HCT116 (cell line): ENCODE measurements around the gene COG5. TPM values are rescaled to one million over a fixed set of nuclear protein-coding genes. Genes with fewer than 3 reads are reported as not detected.

Experiments
- ATAC-seq: fragments of 200-7000 bp; cut with Tn5 transposase; 2 replicates; pipeline ENCODE4 v1.9.1; 2020; ENCODE audit warnings: mild to moderate bottlenecking, moderate library complexity
- BruUV-seq: library from RNA; stranded (reverse); fragments of 400-500 nt; replicated peaks from 2 replicates; lab custom pipeline; 2021; lab: Mats Ljungman, UMichigan
- CTCF ChIA-PET: fragments of 300-600 bp; sonication (Branson Sonifier 250); formaldehyde crosslinking; loops from one replicate; lab custom pipeline; 2021; ENCODE audit warnings: antibody characterized with exemption; lab: Charles Lee
- POLR2A ChIA-PET: fragments of 300-600, 350-600 bp; sonication (Branson Sonifier 250); formaldehyde crosslinking; loops from one replicate; lab custom pipeline; 2021; ENCODE audit warnings: antibody characterized with exemption; lab: Charles Lee
- RAD21 ChIA-PET, 2 experiments: fragments of 300-600 bp; sonication (Branson Sonifier 250); formaldehyde crosslinking; loops; one replicate each; lab custom pipeline; 2023; ENCODE audit warnings: low total read pairs in 2 of 2; ENCODE audit not compliant: uncharacterized antibody in 2 of 2, unreplicated experiment in 2 of 2, low non-redundant PET in 1 of 2; lab: Charles Lee
- DNase-seq: peaks from one replicate; pipeline ENCODE4 v3.0.0-alpha.2; 2010; ENCODE audit warnings: low read depth, low spot score
- H2AFZ ChIP-seq: fragments of 200-600 bp; shearing (Covaris generic), sonication (generic); 2 replicates; pipeline ENCODE4 v1.6.1; 2017; ENCODE audit warnings: low read depth, mixed run types, mixed read lengths, antibody characterized with exemption, low read length; ENCODE audit not compliant: poor library complexity, severe bottlenecking
- H3K27ac ChIP-seq: 2 replicates; pipeline ENCODE4 v1.5.1; 2012; ENCODE audit warnings: low read depth, low read length
- H3K27me3 ChIP-seq: fragments of 200-600 bp; sonication (generic); 2 replicates; pipeline ENCODE4 v1.6.1; 2016; ENCODE audit warnings: mixed run types, low read length, mixed read lengths; ENCODE audit not compliant: insufficient read depth
- H3K36me3 ChIP-seq, 2 experiments: fragments of 200-500 bp in 1 of 2; fragments of 200-600 bp in 1 of 2; sonication (Bioruptor generic) in 1 of 2; sonication (generic) in 1 of 2; 2 replicates each; pipeline versions ENCODE4 v1.5.1 to v1.6.1; 2014 to 2016; ENCODE audit warnings: low read length in 2 of 2, inconsistent platforms in 1 of 2, mixed read lengths in 1 of 2, mixed run types in 1 of 2; ENCODE audit not compliant: insufficient read depth in 2 of 2, control insufficient read depth in 1 of 2
- H3K4me1 ChIP-seq, 2 experiments: fragments of 200-600 bp in 1 of 2; sonication (generic) in 1 of 2; 2 replicates each; pipeline versions ENCODE4 v1.5.1 to v1.6.1; 2012 to 2017; ENCODE audit warnings: low read length in 2 of 2, inconsistent platforms in 1 of 2, mild to moderate bottlenecking in 1 of 2, mixed read lengths in 1 of 2, mixed run types in 1 of 2, moderate library complexity in 1 of 2; ENCODE audit not compliant: insufficient read depth in 2 of 2, control insufficient read depth in 1 of 2
- H3K4me2 ChIP-seq: fragments of 200-600 bp; sonication (generic); 2 replicates; pipeline ENCODE4 v1.6.1; 2017; ENCODE audit warnings: mixed run types, low read length, mixed read lengths
- H3K4me3 ChIP-seq, 2 experiments: fragments of 200-600 bp in 1 of 2; sonication (generic) in 1 of 2; replicated peaks in 1 of 2; 2 replicates each; pipeline ENCODE4 v1.5.1; 2011 to 2016; ENCODE audit warnings: low read length in 2 of 2, control low read depth in 1 of 2, low read depth in 1 of 2, mild to moderate bottlenecking in 1 of 2, mixed read lengths in 1 of 2, mixed run types in 1 of 2
- H3K79me2 ChIP-seq: fragments of 200-600 bp; sonication (generic); 2 replicates; pipeline ENCODE4 v1.6.1; 2017; ENCODE audit warnings: mild to moderate bottlenecking, mixed run types, low read length, moderate library complexity, mixed read lengths; ENCODE audit not compliant: insufficient read depth
- H3K9ac ChIP-seq: fragments of 200-600 bp; sonication (generic); 2 replicates; pipeline ENCODE4 v1.6.1; 2016; ENCODE audit warnings: low read length, mixed read lengths
- H3K9me2 ChIP-seq: fragments of 200-600 bp; sonication (generic), shearing (Covaris generic); 2 replicates; pipeline ENCODE4 v1.6.1; 2017; ENCODE audit warnings: mixed run types, mild to moderate bottlenecking, moderate library complexity; ENCODE audit not compliant: insufficient read depth
- H3K9me3 ChIP-seq, 2 experiments: fragments of 200-500 bp in 1 of 2; fragments of 200-600 bp in 1 of 2; sonication (Bioruptor generic) in 1 of 2; sonication (generic) in 1 of 2; 2 replicates each; pipeline ENCODE4 v1.6.1; 2014 to 2017; ENCODE audit warnings: low read length in 2 of 2, mixed read lengths in 2 of 2, inconsistent platforms in 1 of 2, low read depth in 1 of 2, mild to moderate bottlenecking in 1 of 2, mixed run types in 1 of 2, moderate library complexity in 1 of 2; ENCODE audit not compliant: control insufficient read depth in 1 of 2, insufficient read depth in 1 of 2
- H4K20me1 ChIP-seq: fragments of 200-600 bp; sonication (generic), shearing (Covaris generic); 2 replicates; pipeline ENCODE4 v1.6.1; 2017; ENCODE audit warnings: mixed run types, mild to moderate bottlenecking, moderate library complexity; ENCODE audit not compliant: insufficient read depth
- EGR1 ChIP-seq: IDR thresholded peaks from 2 replicates; pipeline ENCODE4 v1.6.1; 2012; ENCODE audit warnings: low read depth
- ELF1 ChIP-seq: IDR thresholded peaks from 2 replicates; pipeline ENCODE4 v1.6.1; 2012; ENCODE audit warnings: low read depth, borderline replicate concordance
- EZH2phosphoT487 ChIP-seq: fragments of 200-600 bp; IDR thresholded peaks from 2 replicates; pipeline ENCODE4 v1.6.1; 2018; ENCODE audit warnings: antibody characterized with exemption, borderline replicate concordance
- FOSL1 ChIP-seq: IDR thresholded peaks from 2 replicates; pipeline ENCODE4 v1.6.1; 2012; ENCODE audit warnings: low read depth
- JUND ChIP-seq: IDR thresholded peaks from 2 replicates; pipeline ENCODE4 v1.6.1; 2012
- POLR2A ChIP-seq: IDR thresholded peaks from 2 replicates; pipeline ENCODE4 v1.7.0; 2011; ENCODE audit warnings: borderline replicate concordance; ENCODE audit not compliant: insufficient read depth, insufficient read length; ENCODE audit errors: extremely low read depth
- POLR2AphosphoS5 ChIP-seq: IDR thresholded peaks from 2 replicates; pipeline ENCODE4 v1.6.1; 2011; ENCODE audit warnings: mild to moderate bottlenecking, low read depth, low read length, moderate library complexity
- RAD21 ChIP-seq: IDR thresholded peaks from 2 replicates; pipeline ENCODE4 v1.6.1; 2012; ENCODE audit warnings: low read depth, mild to moderate bottlenecking
- SIN3A ChIP-seq: IDR thresholded peaks from 2 replicates; pipeline ENCODE4 v1.6.1; 2012; ENCODE audit warnings: low read depth
- SP1 ChIP-seq: IDR thresholded peaks from 2 replicates; pipeline ENCODE4 v1.6.1; 2012; ENCODE audit warnings: low read depth
- SRF ChIP-seq: IDR thresholded peaks from 2 replicates; pipeline ENCODE4 v1.6.1; 2012; ENCODE audit warnings: low read depth
- TCF7L2 ChIP-seq: IDR thresholded peaks from 2 replicates; pipeline ENCODE4 v1.7.0; 2011; ENCODE audit warnings: borderline replicate concordance, inconsistent platforms; ENCODE audit not compliant: insufficient read depth, insufficient read length; ENCODE audit errors: extremely low read depth
- YY1 ChIP-seq: IDR thresholded peaks from 2 replicates; pipeline ENCODE4 v1.6.1; 2011; ENCODE audit warnings: low read length, low read depth, moderate library complexity, mild to moderate bottlenecking; ENCODE audit not compliant: insufficient replicate concordance; ENCODE audit errors: extremely low read depth
- ZFX ChIP-seq: fragments of 450-650 bp; IDR thresholded peaks from 2 replicates; pipeline ENCODE4 v1.6.1; 2017
- ZNF274 ChIP-seq: fragments of 200-500 bp; sonication (Bioruptor generic); IDR thresholded peaks from 2 replicates; pipeline ENCODE4 v1.6.1; 2014; ENCODE audit warnings: mild to moderate bottlenecking, low read depth, low read length, inconsistent platforms
- intact Hi-C: fragments of 100-400 bp; cut with micrococcal nuclease; formaldehyde crosslinking; loops from 2 replicates; pipeline ENCODE4 v1.10.0; 2022
- total RNA-seq: library from RNA; stranded (reverse); gene quantifications from one replicate; pipeline ENCODE4 v1.2.1, GENCODE V29; 2021; ENCODE audit not compliant: unreplicated experiment
- TF ChIP-seq, protein P1 (sequence below): IDR thresholded peaks from 2 replicates; pipeline ENCODE4 v1.6.1; 2011; ENCODE audit warnings: mild to moderate bottlenecking, low read length, moderate library complexity; ENCODE audit not compliant: insufficient replicate concordance; ENCODE audit errors: extremely low read depth
- TF ChIP-seq, protein P2 (sequence below): IDR thresholded peaks from 2 replicates; pipeline ENCODE4 v1.6.1; 2012
- TF ChIP-seq, protein P3 (sequence below), 3 experiments: fragments of 200-600 bp in 1 of 3; sonication (generic) in 1 of 3; IDR thresholded peaks in 2 of 3; conservative IDR thresholded peaks in 1 of 3; 2 replicates each; pipeline ENCODE4 v1.5.1; 2012 to 2017; ENCODE audit warnings: low read depth in 2 of 3, low read length in 2 of 3, antibody characterized with exemption in 1 of 3, borderline replicate concordance in 1 of 3, control low read depth in 1 of 3, mild to moderate bottlenecking in 1 of 3, mixed read lengths in 1 of 3, mixed run types in 1 of 3, moderate library complexity in 1 of 3; ENCODE audit not compliant: insufficient read depth in 1 of 3
- TF ChIP-seq, protein P4 (sequence below): IDR thresholded peaks from 2 replicates; pipeline ENCODE4 v1.6.1; 2012
- TF ChIP-seq, protein P5 (sequence below): IDR thresholded peaks from 2 replicates; pipeline ENCODE4 v1.6.1; 2012; ENCODE audit warnings: low read depth

Gene COG5
- total RNA-seq, 1 experiment from 2014 or later = 30.7 TPM

DNA sequence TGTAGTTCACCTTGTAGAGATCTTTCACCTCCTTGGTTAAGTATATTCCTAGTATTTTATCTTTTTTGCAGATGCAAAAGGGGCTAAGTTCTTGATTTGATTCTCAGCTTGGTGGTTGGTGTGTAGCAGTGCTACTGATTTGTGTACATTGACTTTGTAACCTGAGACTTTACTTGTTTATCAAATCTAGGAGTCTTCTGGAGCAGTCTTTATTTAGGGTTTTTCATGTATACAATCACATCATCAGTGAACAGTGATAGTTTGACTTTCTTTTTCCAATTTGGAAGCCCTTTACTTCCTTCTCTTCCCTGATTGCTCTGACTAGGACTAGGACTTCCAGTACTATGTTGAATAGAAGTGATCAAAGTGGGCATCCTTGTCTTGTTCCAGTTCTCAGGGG, 60.0 kb downstream of the COG5 start:
- ATAC-seq = no peak
- no peak overlapping the region for H3K9ac ChIP-seq
- H3K9me2 ChIP-seq = no peaks in the 10 kb centered on the region
- no TSS peak for BruUV-seq
- H4K20me1 ChIP-seq = no peaks in the 10 kb centered on the region
- no peak overlapping the region for H3K4me2 ChIP-seq
- RAD21 ChIA-PET = no interaction called here
- H3K79me2 ChIP-seq = no peaks in the 10 kb centered on the region
- no peaks in the 10 kb centered on the region for H3K9me3 ChIP-seq
- POLR2A ChIA-PET = no interaction called here
- TF ChIP-seq JUND (no peak), ZNF274 (no peak), YY1 (no peak), POLR2A (no peak), POLR2AphosphoS5 (no peak), RAD21 (no peak), EZH2phosphoT487 (no peak), TCF7L2 (no peak), ZFX (no peak), SP1 (no peak), ELF1 (no peak), SRF (no peak), FOSL1 (no peak), SIN3A (no peak), EGR1 (no peak)
- TF ChIP-seq, protein P1, sequence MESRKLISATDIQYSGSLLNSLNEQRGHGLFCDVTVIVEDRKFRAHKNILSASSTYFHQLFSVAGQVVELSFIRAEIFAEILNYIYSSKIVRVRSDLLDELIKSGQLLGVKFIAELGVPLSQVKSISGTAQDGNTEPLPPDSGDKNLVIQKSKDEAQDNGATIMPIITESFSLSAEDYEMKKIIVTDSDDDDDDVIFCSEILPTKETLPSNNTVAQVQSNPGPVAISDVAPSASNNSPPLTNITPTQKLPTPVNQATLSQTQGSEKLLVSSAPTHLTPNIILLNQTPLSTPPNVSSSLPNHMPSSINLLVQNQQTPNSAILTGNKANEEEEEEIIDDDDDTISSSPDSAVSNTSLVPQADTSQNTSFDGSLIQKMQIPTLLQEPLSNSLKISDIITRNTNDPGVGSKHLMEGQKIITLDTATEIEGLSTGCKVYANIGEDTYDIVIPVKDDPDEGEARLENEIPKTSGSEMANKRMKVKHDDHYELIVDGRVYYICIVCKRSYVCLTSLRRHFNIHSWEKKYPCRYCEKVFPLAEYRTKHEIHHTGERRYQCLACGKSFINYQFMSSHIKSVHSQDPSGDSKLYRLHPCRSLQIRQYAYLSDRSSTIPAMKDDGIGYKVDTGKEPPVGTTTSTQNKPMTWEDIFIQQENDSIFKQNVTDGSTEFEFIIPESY = no peak
- TF ChIP-seq, protein P2, sequence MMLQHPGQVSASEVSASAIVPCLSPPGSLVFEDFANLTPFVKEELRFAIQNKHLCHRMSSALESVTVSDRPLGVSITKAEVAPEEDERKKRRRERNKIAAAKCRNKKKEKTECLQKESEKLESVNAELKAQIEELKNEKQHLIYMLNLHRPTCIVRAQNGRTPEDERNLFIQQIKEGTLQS = no peak
- TF ChIP-seq, protein P3, sequence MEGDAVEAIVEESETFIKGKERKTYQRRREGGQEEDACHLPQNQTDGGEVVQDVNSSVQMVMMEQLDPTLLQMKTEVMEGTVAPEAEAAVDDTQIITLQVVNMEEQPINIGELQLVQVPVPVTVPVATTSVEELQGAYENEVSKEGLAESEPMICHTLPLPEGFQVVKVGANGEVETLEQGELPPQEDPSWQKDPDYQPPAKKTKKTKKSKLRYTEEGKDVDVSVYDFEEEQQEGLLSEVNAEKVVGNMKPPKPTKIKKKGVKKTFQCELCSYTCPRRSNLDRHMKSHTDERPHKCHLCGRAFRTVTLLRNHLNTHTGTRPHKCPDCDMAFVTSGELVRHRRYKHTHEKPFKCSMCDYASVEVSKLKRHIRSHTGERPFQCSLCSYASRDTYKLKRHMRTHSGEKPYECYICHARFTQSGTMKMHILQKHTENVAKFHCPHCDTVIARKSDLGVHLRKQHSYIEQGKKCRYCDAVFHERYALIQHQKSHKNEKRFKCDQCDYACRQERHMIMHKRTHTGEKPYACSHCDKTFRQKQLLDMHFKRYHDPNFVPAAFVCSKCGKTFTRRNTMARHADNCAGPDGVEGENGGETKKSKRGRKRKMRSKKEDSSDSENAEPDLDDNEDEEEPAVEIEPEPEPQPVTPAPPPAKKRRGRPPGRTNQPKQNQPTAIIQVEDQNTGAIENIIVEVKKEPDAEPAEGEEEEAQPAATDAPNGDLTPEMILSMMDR (IDR thresholded peaks at IDR 0.05 in 2 of 3, conservative IDR thresholded peaks at IDR 0.05 in 1 of 3; ENCODE audit: borderline replicate concordance in 1 of 3, insufficient read depth in 1 of 3, low read depth in 2 of 3, low read length in 2 of 3) = no peak
- TF ChIP-seq, protein P4, sequence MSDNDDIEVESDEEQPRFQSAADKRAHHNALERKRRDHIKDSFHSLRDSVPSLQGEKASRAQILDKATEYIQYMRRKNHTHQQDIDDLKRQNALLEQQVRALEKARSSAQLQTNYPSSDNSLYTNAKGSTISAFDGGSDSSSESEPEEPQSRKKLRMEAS = no peak
- TF ChIP-seq, protein P5, sequence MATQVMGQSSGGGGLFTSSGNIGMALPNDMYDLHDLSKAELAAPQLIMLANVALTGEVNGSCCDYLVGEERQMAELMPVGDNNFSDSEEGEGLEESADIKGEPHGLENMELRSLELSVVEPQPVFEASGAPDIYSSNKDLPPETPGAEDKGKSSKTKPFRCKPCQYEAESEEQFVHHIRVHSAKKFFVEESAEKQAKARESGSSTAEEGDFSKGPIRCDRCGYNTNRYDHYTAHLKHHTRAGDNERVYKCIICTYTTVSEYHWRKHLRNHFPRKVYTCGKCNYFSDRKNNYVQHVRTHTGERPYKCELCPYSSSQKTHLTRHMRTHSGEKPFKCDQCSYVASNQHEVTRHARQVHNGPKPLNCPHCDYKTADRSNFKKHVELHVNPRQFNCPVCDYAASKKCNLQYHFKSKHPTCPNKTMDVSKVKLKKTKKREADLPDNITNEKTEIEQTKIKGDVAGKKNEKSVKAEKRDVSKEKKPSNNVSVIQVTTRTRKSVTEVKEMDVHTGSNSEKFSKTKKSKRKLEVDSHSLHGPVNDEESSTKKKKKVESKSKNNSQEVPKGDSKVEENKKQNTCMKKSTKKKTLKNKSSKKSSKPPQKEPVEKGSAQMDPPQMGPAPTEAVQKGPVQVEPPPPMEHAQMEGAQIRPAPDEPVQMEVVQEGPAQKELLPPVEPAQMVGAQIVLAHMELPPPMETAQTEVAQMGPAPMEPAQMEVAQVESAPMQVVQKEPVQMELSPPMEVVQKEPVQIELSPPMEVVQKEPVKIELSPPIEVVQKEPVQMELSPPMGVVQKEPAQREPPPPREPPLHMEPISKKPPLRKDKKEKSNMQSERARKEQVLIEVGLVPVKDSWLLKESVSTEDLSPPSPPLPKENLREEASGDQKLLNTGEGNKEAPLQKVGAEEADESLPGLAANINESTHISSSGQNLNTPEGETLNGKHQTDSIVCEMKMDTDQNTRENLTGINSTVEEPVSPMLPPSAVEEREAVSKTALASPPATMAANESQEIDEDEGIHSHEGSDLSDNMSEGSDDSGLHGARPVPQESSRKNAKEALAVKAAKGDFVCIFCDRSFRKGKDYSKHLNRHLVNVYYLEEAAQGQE = no peak
- H3K36me3 ChIP-seq = no peaks in the 10 kb centered on the region
- no peak overlapping the region for H3K27ac ChIP-seq
- no peak for DNase-seq
- peaks cover 16 to 18% of the 10 kb centered on the region in 2 experiments; a peak in 3 of 4 replicates for H3K4me1 ChIP-seq
- intact Hi-C loops = no loop called here
- H3K27me3 ChIP-seq = no peaks in the 10 kb centered on the region
- no peak overlapping the region for H3K4me3 ChIP-seq
- CTCF ChIA-PET = no interaction called here
- H2AFZ ChIP-seq = no peak overlapping the region
